PC-9 (cell line): ENCODE measurements around the gene TCF4.

Experiments
- CTCF ChIP-seq: fragments of 200-600 bp; sonication (generic); conservative IDR thresholded peaks from 2 replicates; pipeline ENCODE4 v1.6.1; 2017; ENCODE audit warnings: mixed run types, antibody characterized with exemption, mild to moderate bottlenecking, moderate library complexity
- EZH2 ChIP-seq: fragments of 200-600 bp; sonication (generic); IDR thresholded peaks from 2 replicates; pipeline ENCODE4 v1.8.0; 2017; ENCODE audit warnings: antibody characterized with exemption, low read depth

GRCh38 chr18:55501579-55501978 is 86.4 kb downstream of the TCF4 start:
- no peak for TF ChIP-seq CTCF
- no peak for TF ChIP-seq EZH2
